Panc1 (cell line): ENCODE results near the gene AMFR. TPM values are rescaled to one million over a fixed set of nuclear protein-coding genes. Genes with fewer than 3 reads are reported as not detected.

Experiments used
- ATAC-seq: fragments of 200-7000 bp; cut with Tn5 transposase; 2 replicates; pipeline ENCODE4 v1.9.1; 2020; ENCODE audit warnings: mild to moderate bottlenecking, moderate library complexity
- BruUV-seq: library from RNA; stranded (reverse); fragments of 400-500 nt; replicated peaks from 2 replicates; lab custom pipeline; 2021; lab: Mats Ljungman, UMichigan
- CTCF ChIA-PET: fragments of 300-600 bp; sonication (Branson Sonifier 250); formaldehyde crosslinking; loops from one replicate; lab custom pipeline; 2022; ENCODE audit warnings: antibody characterized with exemption; lab: Charles Lee
- POLR2A ChIA-PET: fragments of 300-600 bp; sonication (Branson Sonifier 250); formaldehyde crosslinking; loops from one replicate; lab custom pipeline; 2022; ENCODE audit warnings: antibody characterized with exemption; lab: Charles Lee
- DNase-seq: peaks from one replicate; pipeline ENCODE4 v3.0.0-alpha.2; 2010; ENCODE audit warnings: low read depth, low spot score
- H3K27ac ChIP-seq: 2 replicates; pipeline ENCODE4 v1.5.1; 2011; ENCODE audit warnings: mild to moderate bottlenecking, low read length, inconsistent platforms
- H3K27me3 ChIP-seq: fragments of 200-500 bp; sonication (Bioruptor generic); 2 replicates; pipeline ENCODE4 v1.6.0; 2014; ENCODE audit warnings: low read length, inconsistent platforms; ENCODE audit not compliant: control insufficient read depth, insufficient read depth
- H3K36me3 ChIP-seq: fragments of 200-500 bp; sonication (Bioruptor generic); 2 replicates; pipeline ENCODE4 v1.5.1; 2014; ENCODE audit warnings: inconsistent platforms, mild to moderate bottlenecking, low read length, moderate library complexity; ENCODE audit not compliant: control insufficient read depth, insufficient read depth
- H3K4me1 ChIP-seq: 2 replicates; pipeline ENCODE4 v1.5.1; 2011; ENCODE audit warnings: inconsistent platforms, mild to moderate bottlenecking, low read length, moderate library complexity; ENCODE audit not compliant: control insufficient read depth, insufficient read depth
- H3K4me3 ChIP-seq, 2 experiments: 2 replicates each; pipeline ENCODE4 v1.5.1; 2011 to 2012; ENCODE audit warnings: low read depth in 2 of 2, low read length in 2 of 2, mild to moderate bottlenecking in 2 of 2, inconsistent platforms in 1 of 2, moderate library complexity in 1 of 2
- H3K9me3 ChIP-seq: fragments of 200-500 bp; sonication (Bioruptor generic); 2 replicates; pipeline ENCODE4 v1.5.1; 2014; ENCODE audit warnings: low read depth, mild to moderate bottlenecking, inconsistent platforms, low read length, moderate library complexity; ENCODE audit not compliant: control insufficient read depth, insufficient read depth
- CTCF ChIP-seq: fragments of 450-650 bp; IDR thresholded peaks from 2 replicates; pipeline ENCODE4 v1.5.1; 2017; ENCODE audit warnings: mild to moderate bottlenecking
- POLR2AphosphoS5 ChIP-seq: IDR thresholded peaks from 2 replicates; pipeline ENCODE4 v1.6.1; 2012; ENCODE audit warnings: mild to moderate bottlenecking, low read depth, low read length, moderate library complexity
- REST ChIP-seq, 2 experiments: IDR thresholded peaks; 2 replicates each; pipeline ENCODE4 v1.6.1; 2011 to 2012; ENCODE audit warnings: low read depth in 2 of 2, control low read depth in 1 of 2, low read length in 1 of 2, mild to moderate bottlenecking in 1 of 2, moderate library complexity in 1 of 2; ENCODE audit not compliant: insufficient read depth in 1 of 2
- SIN3A ChIP-seq: IDR thresholded peaks from 2 replicates; pipeline ENCODE4 v1.6.1; 2012; ENCODE audit warnings: low read depth, mild to moderate bottlenecking, low read length, moderate library complexity, borderline replicate concordance; ENCODE audit not compliant: insufficient read depth
- TCF7L2 ChIP-seq: IDR thresholded peaks from 2 replicates; pipeline ENCODE4 v1.6.1; 2011; ENCODE audit warnings: mild to moderate bottlenecking, low read depth, low read length, inconsistent platforms
- in situ Hi-C: cut with HindIII; loops from 2 replicates; pipeline ENCODE4 v1.10.0; 2016; ENCODE audit warnings: low sequenced_read_pairs, low pct_unique_long_range_greater_than_20kb
- intact Hi-C: fragments of 100-400 bp; cut with micrococcal nuclease; formaldehyde crosslinking; loops from one replicate; pipeline ENCODE4 v1.10.0; 2022; ENCODE audit not compliant: unreplicated experiment
- total RNA-seq: library from RNA; stranded (reverse); gene quantifications from one replicate; pipeline ENCODE4 v1.2.1, GENCODE V29; 2021; ENCODE audit not compliant: unreplicated experiment

Gene AMFR
- total RNA-seq, 1 experiment from 2014 or later, result 89.6 TPM

GRCh38 chr16:56336071-56336688 is 89.2 kb downstream of the AMFR start:
- Histone ChIP-seq H3K27ac (no peak overlapping the region), H3K36me3 (no peaks in the 10 kb centered on the region), H3K27me3 (no peaks in the 10 kb centered on the region), H3K4me3 (no peak overlapping the region), H3K9me3 (no peaks in the 10 kb centered on the region), H3K4me1 (no peaks in the 10 kb centered on the region)
- in situ Hi-C loops (no loop called here), intact Hi-C loops (no loop called here)
- BruUV-seq, result no TSS peak
- ChIA-PET CTCF (no interaction called here), POLR2A (interaction anchor here (0.5 kb wide), 1 partner anchor 251 kb away, joined by 6 read pairs; no protein-coding TSS in a partner anchor)
- no peak for DNase-seq
- no peak for ATAC-seq
- TF ChIP-seq REST (IDR thresholded peaks at IDR 0.05; ENCODE audit: insufficient read depth in 1 of 2, low read depth in 2 of 2, low read length in 1 of 2), result no peak
- no peak for TF ChIP-seq SIN3A
- TF ChIP-seq POLR2AphosphoS5, result no peak
- TF ChIP-seq TCF7L2, result no peak
- no peak for TF ChIP-seq CTCF

GRCh38 chr16:56334761-56335160 is 90.6 kb downstream of the AMFR start:
- Histone ChIP-seq H3K4me3 (no peak overlapping the region), H3K36me3 (no peaks in the 10 kb centered on the region), H3K27me3 (no peaks in the 10 kb centered on the region), H3K9me3 (no peaks in the 10 kb centered on the region), H3K27ac (no peak overlapping the region), H3K4me1 (no peaks in the 10 kb centered on the region)
- POLR2A ChIA-PET, result no interaction called here
- no TSS peak for BruUV-seq
- CTCF ChIA-PET, result no interaction called here
- intact Hi-C loops, result no loop called here
- ATAC-seq (no peak), DNase-seq (no peak)
- TF ChIP-seq SIN3A (no peak), TCF7L2 (no peak), CTCF (no peak), POLR2AphosphoS5 (no peak), REST (IDR thresholded peaks at IDR 0.05; ENCODE audit: insufficient read depth in 1 of 2, low read depth in 2 of 2, low read length in 1 of 2) (no peak)
- in situ Hi-C loops, result no loop called here
